Osteoblast (primary cell): Measurements from ENCODE around the gene SLC23A1. TPM values are rescaled to one million over a fixed set of nuclear protein-coding genes. Genes with fewer than 3 reads are reported as not detected.

Experiments used
- DNase-seq: peaks from one replicate; pipeline ENCODE4 v3.0.0; 2011; ENCODE audit warnings: low spot score, mixed read lengths; ENCODE audit not compliant: insufficient read length; ENCODE audit errors: missing footprints
- H2AFZ ChIP-seq: 2 replicates; pipeline ENCODE4 v1.6.0; 2011; ENCODE audit warnings: mild to moderate bottlenecking, low read length
- H3K27ac ChIP-seq: 2 replicates; pipeline ENCODE4 v1.5.1; 2011; ENCODE audit warnings: mild to moderate bottlenecking, low read depth, low read length, moderate library complexity
- H3K27me3 ChIP-seq: 2 replicates; pipeline ENCODE4 v1.6.0; 2012; ENCODE audit warnings: mild to moderate bottlenecking, control low read depth, inconsistent platforms, low read length, moderate library complexity; ENCODE audit not compliant: insufficient read depth
- H3K36me3 ChIP-seq: 2 replicates; pipeline ENCODE4 v1.5.1; 2011; ENCODE audit warnings: mild to moderate bottlenecking, low read length, control low read depth, moderate library complexity; ENCODE audit not compliant: insufficient read depth
- H3K4me1 ChIP-seq: 2 replicates; pipeline ENCODE4 v1.5.1; 2011; ENCODE audit warnings: mild to moderate bottlenecking, low read length, control low read depth, moderate library complexity; ENCODE audit not compliant: insufficient read depth
- H3K4me2 ChIP-seq: 2 replicates; pipeline ENCODE4 v1.6.0; 2011; ENCODE audit warnings: mild to moderate bottlenecking, low read length; ENCODE audit not compliant: insufficient read depth
- H3K4me3 ChIP-seq: fragments of 200-600 bp; sonication (generic); 3 replicates; pipeline ENCODE4 v1.5.1; 2012; ENCODE audit warnings: mild to moderate bottlenecking, low read length, inconsistent platforms; ENCODE audit not compliant: insufficient read depth
- H3K79me2 ChIP-seq: 2 replicates; pipeline ENCODE4 v1.6.0; 2012; ENCODE audit warnings: mild to moderate bottlenecking, low read length, control low read depth, inconsistent platforms; ENCODE audit not compliant: insufficient read depth
- H3K9me3 ChIP-seq: 2 replicates; pipeline ENCODE4 v1.5.1; 2011; ENCODE audit warnings: low read depth, low read length, control low read depth
- H4K20me1 ChIP-seq: 2 replicates; pipeline ENCODE4 v1.6.0; 2012; ENCODE audit warnings: mild to moderate bottlenecking, low read length, control low read depth; ENCODE audit not compliant: insufficient read depth
- CTCF ChIP-seq: IDR thresholded peaks from 2 replicates; pipeline ENCODE4 v1.5.1; 2011; ENCODE audit warnings: mild to moderate bottlenecking, low read depth, low read length, moderate library complexity; ENCODE audit errors: extremely low read depth
- total RNA-seq: library from RNA; depleted of rRNA; stranded (reverse); fragments of >200 nt; gene quantifications from 2 replicates; pipeline ENCODE4 v1.2.3, GENCODE V29; 2012

Gene SLC23A1
- total RNA-seq, 1 donor, result not detected

- TF ChIP-seq CTCF, result peak; percentile 40
- no peak overlapping the region for H3K4me3 ChIP-seq
- DNase-seq, result no peak
- no peaks in the 10 kb centered on the region for H3K9me3 ChIP-seq
- no peaks in the 10 kb centered on the region for H3K27me3 ChIP-seq
- H3K4me1 ChIP-seq, result peaks cover 13% of the 10 kb centered on the region
- no peaks in the 10 kb centered on the region for H4K20me1 ChIP-seq
- no peaks in the 10 kb centered on the region for H3K36me3 ChIP-seq
- H2AFZ ChIP-seq, result no peak overlapping the region
- no peak overlapping the region for H3K4me2 ChIP-seq
- H3K79me2 ChIP-seq, result no peaks in the 10 kb centered on the region
- H3K27ac ChIP-seq, result no peak overlapping the region
Observed at GRCh38 chr5:139402561-139403158, 19.6 kb upstream of the SLC23A1 start.

- H2AFZ ChIP-seq, result no peak overlapping the region
- no peak overlapping the region for H3K27ac ChIP-seq
- no peaks in the 10 kb centered on the region for H3K27me3 ChIP-seq
- H3K4me3 ChIP-seq, result no peak overlapping the region
- no peaks in the 10 kb centered on the region for H3K36me3 ChIP-seq
- TF ChIP-seq CTCF, result no peak
- peaks cover 13% of the 10 kb centered on the region for H3K4me1 ChIP-seq
- DNase-seq, result no peak
- no peak overlapping the region for H3K4me2 ChIP-seq
- H3K79me2 ChIP-seq, result no peaks in the 10 kb centered on the region
- H4K20me1 ChIP-seq, result no peaks in the 10 kb centered on the region
- H3K9me3 ChIP-seq, result no peaks in the 10 kb centered on the region
Observed at GRCh38 chr5:139401546-139401945, 18.4 kb upstream of the SLC23A1 start.

GRCh38 chr5:139399501-139400121 lies 16.5 kb upstream of the SLC23A1 start:
- no peak for DNase-seq
- Histone ChIP-seq H3K4me1 (peaks cover 13% of the 10 kb centered on the region), H3K27me3 (peaks cover 2% of the 10 kb centered on the region), H3K4me2 (no peak overlapping the region), H3K79me2 (no peaks in the 10 kb centered on the region), H3K4me3 (no peak overlapping the region), H3K36me3 (no peaks in the 10 kb centered on the region), H4K20me1 (peaks cover 4% of the 10 kb centered on the region), H3K27ac (no peak overlapping the region), H3K9me3 (no peaks in the 10 kb centered on the region), H2AFZ (no peak overlapping the region)
- TF ChIP-seq CTCF, result no peak

GRCh38 chr5:139397921-139398320 lies 14.8 kb upstream of the SLC23A1 start:
- no peaks in the 10 kb centered on the region for H3K36me3 ChIP-seq
- H3K9me3 ChIP-seq, result no peaks in the 10 kb centered on the region
- peaks cover under 1% of the 10 kb centered on the region for H3K4me1 ChIP-seq
- no peak overlapping the region for H3K4me3 ChIP-seq
- H3K4me2 ChIP-seq, result no peak overlapping the region
- no peak overlapping the region for H2AFZ ChIP-seq
- DNase-seq, result no peak
- peaks cover 4% of the 10 kb centered on the region for H4K20me1 ChIP-seq
- no peak for TF ChIP-seq CTCF
- no peaks in the 10 kb centered on the region for H3K79me2 ChIP-seq
- peaks cover 18% of the 10 kb centered on the region for H3K27me3 ChIP-seq
- H3K27ac ChIP-seq, result no peak overlapping the region
